ENCODE results near the gene SPEF1. TPM values are rescaled to one million over a fixed set of nuclear protein-coding genes. Genes with fewer than 3 reads are reported as not detected.
A peak's percentile ranks its signal among the peaks of the same experiment; 100 is the strongest.

The SPEF1 gene
- total RNA-seq, 1 donor from 2014 or later = 0.54 TPM

GRCh38 chr20:3759884-3760283 lies 21.4 kb downstream of the SPEF1 start:
- no peaks in the 10 kb centered on the region for H3K27me3 Mint-ChIP-seq (ENCODE audit: low read depth)
- peak overlapping the region; percentile 21 for H3K4me3 Mint-ChIP-seq
- H3K9me3 Mint-ChIP-seq = no peaks in the 10 kb centered on the region
- H3K4me1 Mint-ChIP-seq = peaks cover 33% of the 10 kb centered on the region
- TF ChIP-seq CTCF (conservative IDR thresholded peaks at IDR 0.05) = no peak
- H3K27ac Mint-ChIP-seq (ENCODE audit: unreplicated experiment) = peak overlapping the region; percentile 93
- no peak for DNase-seq (ENCODE audit: low read depth, low spot score)
- peaks cover 6% of the 10 kb centered on the region for H3K36me3 Mint-ChIP-seq (ENCODE audit: low read depth)

- peaks cover 30% of the 10 kb centered on the region for H3K4me1 Mint-ChIP-seq
- H3K9me3 Mint-ChIP-seq = no peaks in the 10 kb centered on the region
- TF ChIP-seq CTCF (conservative IDR thresholded peaks at IDR 0.05) = no peak
- no peaks in the 10 kb centered on the region for H3K27me3 Mint-ChIP-seq (ENCODE audit: low read depth)
- H3K27ac Mint-ChIP-seq (ENCODE audit: unreplicated experiment) = peak overlapping the region; percentile 93
- DNase-seq (ENCODE audit: low read depth, low spot score) = no peak
- H3K36me3 Mint-ChIP-seq (ENCODE audit: low read depth) = peaks cover 6% of the 10 kb centered on the region
- peak overlapping the region; percentile 21 for H3K4me3 Mint-ChIP-seq
Measured at GRCh38 chr20:3759316-3759823, 21.9 kb downstream of the SPEF1 start.

GRCh38 chr20:3758566-3758965 lies 22.7 kb downstream of the SPEF1 start:
- no peak for TF ChIP-seq CTCF (conservative IDR thresholded peaks at IDR 0.05)
- H3K4me3 Mint-ChIP-seq = no peak overlapping the region
- peaks cover 6% of the 10 kb centered on the region for H3K36me3 Mint-ChIP-seq (ENCODE audit: low read depth)
- no peaks in the 10 kb centered on the region for H3K27me3 Mint-ChIP-seq (ENCODE audit: low read depth)
- DNase-seq (ENCODE audit: low read depth, low spot score) = no peak
- H3K9me3 Mint-ChIP-seq = no peaks in the 10 kb centered on the region
- H3K4me1 Mint-ChIP-seq = peaks cover 27% of the 10 kb centered on the region
- H3K27ac Mint-ChIP-seq (ENCODE audit: unreplicated experiment) = no peak overlapping the region

- TF ChIP-seq CTCF (conservative IDR thresholded peaks at IDR 0.05) = no peak
- peaks cover 11% of the 10 kb centered on the region for H3K27me3 Mint-ChIP-seq (ENCODE audit: low read depth)
- peaks cover 38% of the 10 kb centered on the region for H3K4me1 Mint-ChIP-seq
- H3K36me3 Mint-ChIP-seq (ENCODE audit: low read depth) = peaks cover 9% of the 10 kb centered on the region
- no peak overlapping the region for H3K4me3 Mint-ChIP-seq
- no peaks in the 10 kb centered on the region for H3K9me3 Mint-ChIP-seq
- no peak overlapping the region for H3K27ac Mint-ChIP-seq (ENCODE audit: unreplicated experiment)
- DNase-seq (ENCODE audit: low read depth, low spot score) = no peak
Measured at GRCh38 chr20:3757268-3757667, 24.0 kb downstream of the SPEF1 start.

- Mint-ChIP-seq H3K9me3 (no peaks in the 10 kb centered on the region), H3K36me3 (ENCODE audit: low read depth) (peaks cover 10% of the 10 kb centered on the region), H3K27ac (ENCODE audit: unreplicated experiment) (no peak overlapping the region), H3K4me3 (no peak overlapping the region), H3K27me3 (ENCODE audit: low read depth) (peaks cover 18% of the 10 kb centered on the region), H3K4me1 (peaks cover 33% of the 10 kb centered on the region)
- DNase-seq (ENCODE audit: low read depth, low spot score) = no peak
- TF ChIP-seq CTCF (conservative IDR thresholded peaks at IDR 0.05) = no peak
Measured at GRCh38 chr20:3755814-3756480, 25.3 kb downstream of the SPEF1 start.

All from neural crest cell (in vitro differentiated cells).